GM19395 (cell line): ENCODE results near the gene PIP5K1B.

Experiments used
- ATAC-seq: cut with Tn5 transposase; IDR thresholded peaks from one replicate; pipeline ENCODE4 v1.9.1; 2021; ENCODE audit warnings: mild to moderate bottlenecking, moderate library complexity; ENCODE audit not compliant: unreplicated experiment

Gene PIP5K1B

GRCh38 chr9:68844631-68845612 is 139.9 kb downstream of the PIP5K1B start:
- peak; percentile 81 for ATAC-seq

- peak; percentile 47 for ATAC-seq
Measured at GRCh38 chr9:68847765-68848164, 142.7 kb downstream of the PIP5K1B start.

GRCh38 chr9:68851657-68852056 is 146.6 kb downstream of the PIP5K1B start:
- no peak for ATAC-seq

GRCh38 chr9:68852941-68853340 is 147.9 kb downstream of the PIP5K1B start:
- no peak for ATAC-seq

GRCh38 chr9:68859347-68859746 is 154.3 kb downstream of the PIP5K1B start:
- no peak for ATAC-seq

- ATAC-seq: no peak
Measured at GRCh38 chr9:68860419-68860818, 155.4 kb downstream of the PIP5K1B start.

- no peak for ATAC-seq
Measured at GRCh38 chr9:68861436-68861835, 156.4 kb downstream of the PIP5K1B start.

GRCh38 chr9:68867066-68867465 is 162.0 kb downstream of the PIP5K1B start:
- no peak for ATAC-seq

GRCh38 chr9:68869022-68869421 is 164.0 kb downstream of the PIP5K1B start:
- no peak for ATAC-seq

GRCh38 chr9:68870086-68870485 is 165.0 kb downstream of the PIP5K1B start:
- no peak for ATAC-seq

GRCh38 chr9:68871236-68871635 is 166.2 kb downstream of the PIP5K1B start:
- ATAC-seq: no peak

GRCh38 chr9:68872026-68872501 is 167.0 kb downstream of the PIP5K1B start:
- no peak for ATAC-seq

GRCh38 chr9:68873179-68873578 is 168.1 kb downstream of the PIP5K1B start:
- no peak for ATAC-seq

- ATAC-seq: no peak
Measured at GRCh38 chr9:68876273-68876672, 171.2 kb downstream of the PIP5K1B start.

GRCh38 chr9:68876681-68877080 is 171.6 kb downstream of the PIP5K1B start:
- no peak for ATAC-seq

GRCh38 chr9:68877219-68877618 is 172.2 kb downstream of the PIP5K1B start:
- ATAC-seq: no peak

- no peak for ATAC-seq
Measured at GRCh38 chr9:68878450-68878849, 173.4 kb downstream of the PIP5K1B start.

GRCh38 chr9:68883224-68883623 is 178.2 kb downstream of the PIP5K1B start:
- ATAC-seq: no peak

- no peak for ATAC-seq
Measured at GRCh38 chr9:68887232-68887631, 182.2 kb downstream of the PIP5K1B start.

GRCh38 chr9:68894502-68894901 is 189.5 kb downstream of the PIP5K1B start:
- no peak for ATAC-seq

GRCh38 chr9:68895741-68896478 is 190.9 kb downstream of the PIP5K1B start:
- peak; percentile 94 for ATAC-seq

- no peak for ATAC-seq
Measured at GRCh38 chr9:68896486-68896885, 191.4 kb downstream of the PIP5K1B start.
